B cell (primary cell): ENCODE results near the gene SART3. TPM values are rescaled to one million over a fixed set of nuclear protein-coding genes. Genes with fewer than 3 reads are reported as not detected.
A peak's percentile ranks its signal among the peaks of the same experiment; 100 is the strongest.
"Not testable (repeated sequence)": the region's sequence is repeated elsewhere in the genome, so short reads cannot be mapped to it uniquely, and the experiment has no call there.

Experiments
- ATAC-seq: fragments of 200-7000 bp; cut with Tn5 transposase; one replicate; pipeline ENCODE4 v1.10.0; 2021; ENCODE audit warnings: low read depth, mild to moderate bottlenecking, moderate number of reproducible peaks, moderate library complexity
- CTCF ChIA-PET: fragments of 350-600 bp; sonication (Branson Sonifier 250); formaldehyde crosslinking; loops from one replicate; lab custom pipeline; 2021; ENCODE audit warnings: antibody characterized with exemption, inconsistent platforms; lab: Charles Lee
- POLR2A ChIA-PET: fragments of 350-600 bp; sonication (Branson Sonifier 250); formaldehyde crosslinking; loops from one replicate; lab custom pipeline; 2021; ENCODE audit warnings: antibody characterized with exemption; lab: Charles Lee
- DNase-seq: peaks from one replicate; pipeline ENCODE4 v3.0.0; 2013
- H2AFZ ChIP-seq: 2 replicates; pipeline ENCODE4 v1.6.1; 2012; ENCODE audit warnings: mild to moderate bottlenecking, low read depth, low read length; ENCODE audit not compliant: insufficient read depth, poor library complexity, severe bottlenecking
- H3K27ac ChIP-seq, 2 donors: 1 replicate in 1 of 2; 2 replicates in 1 of 2; pipeline ENCODE4 v1.5.1; 2012 to 2013; ENCODE audit warnings: low read length in 2 of 2, mild to moderate bottlenecking in 2 of 2, moderate library complexity in 1 of 2
- H3K27me3 ChIP-seq, 4 experiments: fragments of 200-600 bp in 1 of 4; sonication (generic) in 1 of 4; replicated peaks in 1 of 4; 1 replicate in 2 of 4; 2 replicates in 2 of 4; pipeline versions ENCODE4 v1.6.1 to v1.7.0; 2013 to 2016; ENCODE audit warnings: low read length in 3 of 4, mild to moderate bottlenecking in 2 of 4, mixed read lengths in 1 of 4, moderate library complexity in 1 of 4; ENCODE audit not compliant: insufficient read depth in 4 of 4, control insufficient read depth in 3 of 4; ENCODE audit errors: control extremely low read depth in 1 of 4
- H3K36me3 ChIP-seq, 2 experiments: replicated peaks in 1 of 2; 1 replicate in 1 of 2; 2 replicates in 1 of 2; pipeline versions ENCODE4 v1.6.1 to v1.7.1; 2013; ENCODE audit warnings: low read length in 1 of 2; ENCODE audit not compliant: insufficient read depth in 2 of 2, control insufficient read depth in 1 of 2; ENCODE audit errors: control extremely low read depth in 1 of 2, extremely low read depth in 1 of 2
- H3K4me1 ChIP-seq, 2 donors: fragments of 200-600 bp in 1 of 2; sonication (generic) in 1 of 2; 1 replicate in 1 of 2; 2 replicates in 1 of 2; pipeline versions ENCODE4 v1.5.1 to v1.6.1; 2013 to 2017; ENCODE audit warnings: low read length in 2 of 2; ENCODE audit not compliant: control insufficient read depth in 2 of 2, insufficient read depth in 2 of 2
- H3K4me2 ChIP-seq: replicated peaks from 2 replicates; pipeline ENCODE3; 2012; ENCODE audit warnings: mild to moderate bottlenecking, low read depth, low read length; ENCODE audit not compliant: poor library complexity, severe bottlenecking
- H3K4me3 ChIP-seq, 5 experiments: fragments of 200-600 bp in 1 of 5; sonication (generic) in 1 of 5; 1 replicate in 3 of 5; 2 replicates in 2 of 5; pipeline versions ENCODE4 v1.5.1 to v1.7.0; 2011 to 2016; ENCODE audit warnings: low read length in 4 of 5, mild to moderate bottlenecking in 4 of 5, low read depth in 2 of 5, control low read depth in 1 of 5, moderate library complexity in 1 of 5; ENCODE audit not compliant: insufficient read depth in 1 of 5; ENCODE audit errors: control extremely low read depth in 1 of 5, extremely low read depth in 1 of 5
- H3K79me2 ChIP-seq: fragments of 200-600 bp; sonication (generic); one replicate; pipeline ENCODE4 v1.6.0; 2016; ENCODE audit warnings: low read length; ENCODE audit not compliant: control insufficient read depth, insufficient read depth
- H3K9ac ChIP-seq: fragments of 200-600 bp; sonication (generic); 2 replicates; pipeline ENCODE4 v1.6.1; 2017; ENCODE audit warnings: mild to moderate bottlenecking, low read length, moderate library complexity
- H3K9me3 ChIP-seq, 3 donors: one replicate each; pipeline versions ENCODE4 v1.6.1 to v1.7.1; 2013; ENCODE audit warnings: low read length in 2 of 3; ENCODE audit not compliant: control insufficient read depth in 2 of 3, insufficient read depth in 1 of 3; ENCODE audit errors: control extremely low read depth in 1 of 3
- H4K20me1 ChIP-seq: 2 replicates; pipeline ENCODE4 v1.6.0; 2012; ENCODE audit warnings: mild to moderate bottlenecking, low read length; ENCODE audit not compliant: insufficient read depth, control insufficient read depth, poor library complexity, severe bottlenecking
- H3K27ac Mint-ChIP-seq: one replicate; pipeline ENCODE4 v1.8.0; 2021; ENCODE audit warnings: mixed read lengths
- H3K27me3 Mint-ChIP-seq: one replicate; pipeline ENCODE4 v1.8.0; 2021; ENCODE audit warnings: mixed read lengths
- H3K4me1 Mint-ChIP-seq: one replicate; pipeline ENCODE4 v1.8.0; 2021; ENCODE audit warnings: mixed read lengths
- H3K4me3 Mint-ChIP-seq: one replicate; pipeline ENCODE4 v1.8.0; 2021; ENCODE audit warnings: mixed read lengths
- H3K9me3 Mint-ChIP-seq: one replicate; pipeline ENCODE4 v1.8.0; 2022; ENCODE audit warnings: mixed read lengths; ENCODE audit not compliant: insufficient read depth
- EZH2 ChIP-seq: IDR thresholded peaks from 2 replicates; pipeline ENCODE4 v1.6.1; 2012; ENCODE audit warnings: borderline replicate concordance, low read depth, mild to moderate bottlenecking, moderate library complexity, low read length; ENCODE audit not compliant: insufficient read depth, poor library complexity, severe bottlenecking
- WGBS: methylation state at CpG from one replicate; pipeline ENCODE4 v1.1.5; 2013; ENCODE audit warnings: missing lambda C conversion rate; ENCODE audit not compliant: insufficient coverage; 5-methylcytosine and 5-hydroxymethylcytosine counted together
- intact Hi-C: fragments of 100-400 bp; cut with micrococcal nuclease; formaldehyde crosslinking; loops from one replicate; pipeline ENCODE4 v1.10.0; 2022
- polyA plus RNA-seq: library from polyadenylated mRNA; depleted of rRNA; stranded (reverse); fragments of >200 nt; gene quantifications from 2 replicates; pipeline ENCODE4 v1.2.3, GENCODE V29; 2012
- total RNA-seq, 2 donors: library from RNA; stranded (reverse); fragments of 120-200 nt in 1 of 2; gene quantifications; 1 replicate in 1 of 2; 2 replicates in 1 of 2; pipeline versions ENCODE4 v1.2.3 to v1.2.4, GENCODE V29; 2013 to 2022
- TF ChIP-seq, protein P1 (sequence below): fragments of 200-600 bp; IDR thresholded peaks from one replicate; pipeline ENCODE4 v1.8.0; 2022; ENCODE audit warnings: antibody characterized with exemption, mild to moderate bottlenecking

SART3 gene
- total and polyA plus RNA-seq, 2 donors (not counting 1 experiment from before 2014, with no cell fraction given) = 24.1 to 131 TPM

GRCh38 chr12:108559007-108559655, 1.8 kb downstream of the SART3 start:
- Mint-ChIP-seq H3K27me3 (no peaks in the 10 kb centered on the region), H3K27ac (peak overlapping the region; percentile 20), H3K9me3 (no peaks in the 10 kb centered on the region), H3K4me3 (peak overlapping the region; percentile 71), H3K4me1 (peaks cover 65% of the 10 kb centered on the region)
- H3K27me3 ChIP-seq = no peaks in the 10 kb centered on the region
- no peak overlapping the region for H3K4me3 ChIP-seq
- no peaks in the 10 kb centered on the region for H3K9me3 ChIP-seq
- H3K4me2 ChIP-seq = peak overlapping the region; percentile 94
- H2AFZ ChIP-seq = no peak overlapping the region
- peaks cover 57% of the 10 kb centered on the region for H4K20me1 ChIP-seq
- peaks cover 2 to 24% of the 10 kb centered on the region in 2 experiments for H3K36me3 ChIP-seq
- H3K27ac ChIP-seq = no peak overlapping the region
- ChIA-PET POLR2A (interaction anchor here (0.7 kb wide), 3 partner anchors 44 to 171 kb away, joined by 3 to 6 read pairs (median 4); partner anchors contain the start of gene FICD), CTCF (interaction anchor here (0.7 to 19.8 kb wide), 2 partner anchors 59 to 822 kb away, joined by 4 to 424 read pairs; no protein-coding TSS in a partner anchor)
- no peak overlapping the region for H3K9ac ChIP-seq
- H3K79me2 ChIP-seq = peaks cover 88% of the 10 kb centered on the region
- intact Hi-C loops = no loop called here
- H3K4me1 ChIP-seq = peaks cover 37 to 47% of the 10 kb centered on the region in 2 donors
- DNase-seq = no peak
- ATAC-seq = no peak
- WGBS = 87% methylated on average over 11 of the region's 14 CpGs
- no peak for TF ChIP-seq EZH2
- TF ChIP-seq, protein P1, sequence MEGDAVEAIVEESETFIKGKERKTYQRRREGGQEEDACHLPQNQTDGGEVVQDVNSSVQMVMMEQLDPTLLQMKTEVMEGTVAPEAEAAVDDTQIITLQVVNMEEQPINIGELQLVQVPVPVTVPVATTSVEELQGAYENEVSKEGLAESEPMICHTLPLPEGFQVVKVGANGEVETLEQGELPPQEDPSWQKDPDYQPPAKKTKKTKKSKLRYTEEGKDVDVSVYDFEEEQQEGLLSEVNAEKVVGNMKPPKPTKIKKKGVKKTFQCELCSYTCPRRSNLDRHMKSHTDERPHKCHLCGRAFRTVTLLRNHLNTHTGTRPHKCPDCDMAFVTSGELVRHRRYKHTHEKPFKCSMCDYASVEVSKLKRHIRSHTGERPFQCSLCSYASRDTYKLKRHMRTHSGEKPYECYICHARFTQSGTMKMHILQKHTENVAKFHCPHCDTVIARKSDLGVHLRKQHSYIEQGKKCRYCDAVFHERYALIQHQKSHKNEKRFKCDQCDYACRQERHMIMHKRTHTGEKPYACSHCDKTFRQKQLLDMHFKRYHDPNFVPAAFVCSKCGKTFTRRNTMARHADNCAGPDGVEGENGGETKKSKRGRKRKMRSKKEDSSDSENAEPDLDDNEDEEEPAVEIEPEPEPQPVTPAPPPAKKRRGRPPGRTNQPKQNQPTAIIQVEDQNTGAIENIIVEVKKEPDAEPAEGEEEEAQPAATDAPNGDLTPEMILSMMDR = no peak

DNA sequence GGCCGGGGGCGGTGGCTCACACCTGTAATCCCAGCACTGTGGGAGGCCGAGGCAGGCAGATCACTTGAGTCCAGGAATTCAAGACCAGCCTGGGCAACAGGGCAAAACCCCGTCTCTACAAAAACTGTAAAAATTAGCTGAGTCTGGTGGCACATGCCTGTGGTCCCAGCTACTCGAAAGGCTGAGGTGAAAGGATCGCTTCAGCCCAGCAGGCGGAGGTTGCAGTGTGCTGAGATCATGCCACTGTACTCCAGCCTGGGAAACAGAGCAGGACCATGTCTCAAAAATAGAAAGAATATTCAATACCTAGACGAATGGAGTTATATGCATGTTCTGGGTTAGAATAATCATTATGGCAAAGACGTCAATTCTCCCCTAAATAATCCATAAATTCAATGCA, 5.6 kb downstream of the SART3 start:
- H3K27me3 Mint-ChIP-seq = not testable (repeated sequence)

More for the DNA sequence above, 5.6 kb downstream of the SART3 start:
- CTCF ChIA-PET = interaction anchor here (0.8 to 19.8 kb wide), 4 partner anchors 9 to 214 kb away, joined by 3 to 424 read pairs (median 4); no protein-coding TSS in a partner anchor
- H3K9me3 Mint-ChIP-seq, H3K4me3 Mint-ChIP-seq, H3K27ac Mint-ChIP-seq, H3K27ac ChIP-seq, H3K4me3 ChIP-seq, intact Hi-C loops, POLR2A ChIA-PET, ATAC-seq, H3K4me2 ChIP-seq, H2AFZ ChIP-seq, DNase-seq, H3K27me3 ChIP-seq, H3K9me3 ChIP-seq, H3K9ac ChIP-seq: not testable (repeated sequence)
- Histone ChIP-seq H3K4me1 (peaks cover 26 to 36% of the 10 kb centered on the region in 2 donors), H4K20me1 (peaks cover 66% of the 10 kb centered on the region), H3K79me2 (peaks cover 98% of the 10 kb centered on the region), H3K36me3 (peaks cover 2 to 20% of the 10 kb centered on the region in 2 experiments)
- peaks cover 70% of the 10 kb centered on the region for H3K4me1 Mint-ChIP-seq
- 96% methylated on average over 5 of the region's 9 CpGs for WGBS
